ENCODE data around the gene TRIP13. TPM values are rescaled to one million over a fixed set of nuclear protein-coding genes. Genes with fewer than 3 reads are reported as not detected.

Gene TRIP13
- total RNA-seq, 4 donors from 2014 or later: 1.1 to 1.7 (median 1.3) TPM; not detected in 1

DNA sequence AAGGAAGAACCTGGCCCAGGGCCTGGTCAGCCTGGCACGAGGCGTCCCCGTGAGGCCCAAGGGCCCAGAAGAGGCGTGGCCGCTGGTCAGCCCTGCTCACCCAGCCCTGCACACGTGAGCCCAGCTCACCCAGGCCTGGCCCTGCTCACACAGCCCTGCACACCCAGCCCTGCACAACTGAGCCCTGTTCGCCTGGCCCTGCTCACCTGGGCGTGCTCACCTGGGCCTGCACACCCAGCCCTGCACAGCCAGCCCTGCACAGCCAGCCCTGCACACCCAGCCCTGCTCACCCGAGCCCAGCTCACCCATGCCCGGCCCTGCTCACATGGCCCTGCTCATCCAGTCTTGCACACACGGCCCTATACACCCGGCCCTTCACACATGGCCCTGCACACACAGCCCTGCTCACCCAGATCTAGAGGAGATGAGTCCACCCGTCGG, 44.0 kb upstream of the TRIP13 start:
- intact Hi-C loops (cut with DNase I): no loop called here
- TF ChIP-seq, protein P1, sequence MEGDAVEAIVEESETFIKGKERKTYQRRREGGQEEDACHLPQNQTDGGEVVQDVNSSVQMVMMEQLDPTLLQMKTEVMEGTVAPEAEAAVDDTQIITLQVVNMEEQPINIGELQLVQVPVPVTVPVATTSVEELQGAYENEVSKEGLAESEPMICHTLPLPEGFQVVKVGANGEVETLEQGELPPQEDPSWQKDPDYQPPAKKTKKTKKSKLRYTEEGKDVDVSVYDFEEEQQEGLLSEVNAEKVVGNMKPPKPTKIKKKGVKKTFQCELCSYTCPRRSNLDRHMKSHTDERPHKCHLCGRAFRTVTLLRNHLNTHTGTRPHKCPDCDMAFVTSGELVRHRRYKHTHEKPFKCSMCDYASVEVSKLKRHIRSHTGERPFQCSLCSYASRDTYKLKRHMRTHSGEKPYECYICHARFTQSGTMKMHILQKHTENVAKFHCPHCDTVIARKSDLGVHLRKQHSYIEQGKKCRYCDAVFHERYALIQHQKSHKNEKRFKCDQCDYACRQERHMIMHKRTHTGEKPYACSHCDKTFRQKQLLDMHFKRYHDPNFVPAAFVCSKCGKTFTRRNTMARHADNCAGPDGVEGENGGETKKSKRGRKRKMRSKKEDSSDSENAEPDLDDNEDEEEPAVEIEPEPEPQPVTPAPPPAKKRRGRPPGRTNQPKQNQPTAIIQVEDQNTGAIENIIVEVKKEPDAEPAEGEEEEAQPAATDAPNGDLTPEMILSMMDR (IDR thresholded peaks at IDR 0.05): no peak
- no peak for TF ChIP-seq POLR2A (IDR thresholded peaks at IDR 0.05)
- no peak for DNase-seq

DNA sequence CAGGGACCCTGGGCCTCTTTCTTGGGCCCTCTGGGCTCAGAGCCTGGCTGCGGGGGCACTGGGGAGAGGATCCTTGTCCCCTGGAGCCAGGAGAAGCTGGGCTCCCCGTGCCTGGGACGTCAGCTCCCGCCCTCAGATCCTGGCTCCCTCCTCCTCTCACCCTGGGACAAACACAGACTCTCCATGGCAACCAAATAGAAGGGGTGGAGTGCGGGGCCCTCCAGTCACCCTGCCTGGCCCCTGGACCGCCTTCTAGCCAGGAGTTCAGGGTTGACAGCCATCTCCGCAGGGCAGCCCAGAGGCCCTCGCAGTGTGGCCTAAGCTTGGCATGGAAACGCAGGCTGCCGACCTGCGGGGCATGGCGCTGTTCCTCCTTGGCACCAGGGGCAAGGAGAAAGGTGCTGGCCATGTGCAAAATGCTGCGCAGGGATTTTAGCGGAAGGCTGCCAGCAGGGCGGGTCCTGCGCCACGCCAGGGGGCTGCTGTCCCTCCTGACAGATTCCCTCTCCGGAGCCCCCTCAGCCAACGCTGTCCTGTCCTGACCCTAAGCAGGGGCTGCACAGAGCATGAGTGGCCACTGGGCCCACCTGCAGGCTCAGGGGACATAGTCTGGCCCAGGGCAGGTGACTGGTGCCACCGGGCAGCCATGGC, 42.9 kb upstream of the TRIP13 start:
- DNase-seq: no peak
- Histone ChIP-seq H3K4me3 (replicated peaks in 1 of 3) (no peak overlapping the region), H3K9me3 (no peaks in the 10 kb centered on the region), H3K36me3 (no peaks in the 10 kb centered on the region), H3K27ac (no peak overlapping the region), H3K27me3 (no peaks in the 10 kb centered on the region), H3K4me1 (peaks cover 0 to 5% of the 10 kb centered on the region in 2 donors)
- WGBS, 2 donors: 68% methylated on average over 10 to 11 of the region's 20 CpGs
- TF ChIP-seq POLR2A (IDR thresholded peaks at IDR 0.05): no peak
- TF ChIP-seq, protein P1 (IDR thresholded peaks at IDR 0.05): no peak
- intact Hi-C loops (cut with DNase I): no loop called here

More for the DNA sequence above, 44.0 kb upstream of the TRIP13 start:
- H3K27me3 ChIP-seq: no peaks in the 10 kb centered on the region
- WGBS, 2 donors: 93% methylated on average over 6 to 9 of the region's 14 CpGs
- no peaks in the 10 kb centered on the region for H3K9me3 ChIP-seq
- H3K4me3 ChIP-seq (replicated peaks in 1 of 3): no peak overlapping the region
- peaks cover 0 to 5% of the 10 kb centered on the region in 2 donors for H3K4me1 ChIP-seq
- H3K36me3 ChIP-seq: no peaks in the 10 kb centered on the region
- H3K27ac ChIP-seq: no peak overlapping the region

DNA sequence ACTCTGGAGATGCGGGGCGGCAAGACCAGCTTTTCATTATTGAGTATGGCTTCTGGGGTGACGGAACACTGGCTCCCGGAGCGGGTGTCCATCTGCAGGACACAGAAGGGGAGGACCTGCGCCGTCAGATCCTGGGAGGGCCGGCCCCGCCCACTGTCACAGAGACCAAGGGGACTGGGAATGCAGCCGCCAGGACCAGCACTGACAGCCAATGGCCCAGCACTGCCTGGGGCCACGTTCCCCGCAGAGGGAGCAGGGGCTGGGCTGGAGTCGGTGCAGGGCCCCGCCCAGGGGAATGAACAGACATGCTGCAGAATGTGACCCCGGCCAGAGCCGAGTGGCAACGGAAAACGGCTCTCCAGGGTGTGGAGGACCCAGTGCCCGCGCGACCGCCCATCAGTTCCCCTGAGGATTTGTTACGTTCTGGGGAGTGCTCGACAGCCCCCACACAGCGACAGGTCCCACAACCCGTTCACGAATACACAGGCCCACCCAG, 42.1 kb upstream of the TRIP13 start, which contains the start of gene ZDHHC11:
Gene ZDHHC11 (minus strand): TSS at position 476 of the 496 bp plus-strand sequence. CDS start 384 bp downstream, at position 92.
- Histone ChIP-seq H3K9me3 (no peaks in the 10 kb centered on the region), H3K27me3 (no peaks in the 10 kb centered on the region), H3K27ac (no peak within 1 kb of the TSS), H3K4me3 (replicated peaks in 1 of 3) (no peak within 1 kb of the TSS), H3K36me3 (no peaks in the 10 kb centered on the region), H3K4me1 (peaks cover 0 to 5% of the 10 kb centered on the region in 2 donors)
- intact Hi-C loops (cut with DNase I): no loop called here
- TF ChIP-seq, protein P1 (IDR thresholded peaks at IDR 0.05): no peak
- no peak for TF ChIP-seq POLR2A (IDR thresholded peaks at IDR 0.05)
- WGBS, 2 donors: 75 to 81% methylated on average over 12 to 22 of the region's 27 CpGs
- no peak for DNase-seq

DNA sequence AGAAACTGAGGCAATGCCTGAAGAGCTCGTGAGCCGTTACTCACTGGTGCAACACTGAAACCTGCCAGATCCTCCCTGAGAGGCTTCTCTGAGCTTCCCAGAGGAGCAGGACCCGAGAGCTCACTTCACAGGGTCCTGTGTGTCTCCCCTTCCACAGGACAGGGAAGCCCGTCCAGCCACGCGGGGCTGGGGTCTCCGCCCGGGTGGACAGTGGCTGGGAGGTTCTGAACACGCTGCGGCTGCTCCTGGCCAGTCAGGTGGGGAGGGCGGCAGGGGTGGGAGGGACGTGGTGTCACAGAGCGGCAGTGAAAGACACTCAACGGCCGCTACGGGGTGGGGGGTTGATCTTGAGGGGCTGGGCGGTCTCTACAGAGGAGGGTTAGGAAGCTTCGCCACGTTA, 41.6 kb upstream of the TRIP13 start:
- Histone ChIP-seq H3K9me3 (no peaks in the 10 kb centered on the region), H3K4me3 (replicated peaks in 1 of 3) (no peak overlapping the region), H3K27ac (no peak overlapping the region), H3K36me3 (no peaks in the 10 kb centered on the region), H3K27me3 (no peaks in the 10 kb centered on the region), H3K4me1 (peaks cover 0 to 5% of the 10 kb centered on the region in 2 donors)
- TF ChIP-seq, protein P1 (IDR thresholded peaks at IDR 0.05): no peak
- no peak for TF ChIP-seq POLR2A (IDR thresholded peaks at IDR 0.05)
- no peak for DNase-seq
- 38 to 39% methylated on average over 9 to 11 of the region's 19 CpGs for WGBS, 2 donors
- intact Hi-C loops (cut with DNase I): no loop called here

DNA sequence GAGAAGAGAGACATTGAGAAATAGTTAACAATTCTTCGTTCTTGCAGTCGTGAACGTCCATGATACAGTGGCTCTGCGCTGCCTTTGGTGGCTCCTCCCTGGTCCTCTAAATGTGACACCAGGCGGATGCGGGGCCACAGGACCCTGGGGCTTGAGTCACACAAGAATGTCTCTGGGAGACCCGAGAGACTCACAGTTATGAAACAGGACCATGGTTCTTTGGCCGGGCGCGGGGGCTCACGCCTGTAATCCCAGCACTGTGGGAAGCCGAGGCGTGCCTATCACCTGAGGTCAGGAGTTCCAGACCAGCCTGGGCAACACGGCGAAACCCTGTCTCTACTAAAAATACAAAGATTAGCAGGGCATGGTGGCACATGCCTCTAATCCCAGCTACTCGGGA, 41.1 kb upstream of the TRIP13 start:
- no peaks in the 10 kb centered on the region for H3K36me3 ChIP-seq
- WGBS, 2 donors: 79 to 82% methylated on average over 12 to 16 of the region's 16 CpGs
- no peaks in the 10 kb centered on the region for H3K27me3 ChIP-seq
- peaks cover 0 to 5% of the 10 kb centered on the region in 2 donors for H3K4me1 ChIP-seq
- TF ChIP-seq, protein P1 (IDR thresholded peaks at IDR 0.05): no peak
- no peak for TF ChIP-seq POLR2A (IDR thresholded peaks at IDR 0.05)
- no peak overlapping the region for H3K4me3 ChIP-seq (replicated peaks in 1 of 3)
- no peaks in the 10 kb centered on the region for H3K9me3 ChIP-seq
- no peak for DNase-seq
- intact Hi-C loops (cut with DNase I): no loop called here
- H3K27ac ChIP-seq: no peak overlapping the region

All from thyroid gland (tissue), 4 donors.